Measurements from ENCODE around the gene CDH3.
"Not testable (repeated sequence)": the region's sequence is repeated elsewhere in the genome, so short reads cannot be mapped to it uniquely, and the experiment has no call there.

CDH3 gene

DNA sequence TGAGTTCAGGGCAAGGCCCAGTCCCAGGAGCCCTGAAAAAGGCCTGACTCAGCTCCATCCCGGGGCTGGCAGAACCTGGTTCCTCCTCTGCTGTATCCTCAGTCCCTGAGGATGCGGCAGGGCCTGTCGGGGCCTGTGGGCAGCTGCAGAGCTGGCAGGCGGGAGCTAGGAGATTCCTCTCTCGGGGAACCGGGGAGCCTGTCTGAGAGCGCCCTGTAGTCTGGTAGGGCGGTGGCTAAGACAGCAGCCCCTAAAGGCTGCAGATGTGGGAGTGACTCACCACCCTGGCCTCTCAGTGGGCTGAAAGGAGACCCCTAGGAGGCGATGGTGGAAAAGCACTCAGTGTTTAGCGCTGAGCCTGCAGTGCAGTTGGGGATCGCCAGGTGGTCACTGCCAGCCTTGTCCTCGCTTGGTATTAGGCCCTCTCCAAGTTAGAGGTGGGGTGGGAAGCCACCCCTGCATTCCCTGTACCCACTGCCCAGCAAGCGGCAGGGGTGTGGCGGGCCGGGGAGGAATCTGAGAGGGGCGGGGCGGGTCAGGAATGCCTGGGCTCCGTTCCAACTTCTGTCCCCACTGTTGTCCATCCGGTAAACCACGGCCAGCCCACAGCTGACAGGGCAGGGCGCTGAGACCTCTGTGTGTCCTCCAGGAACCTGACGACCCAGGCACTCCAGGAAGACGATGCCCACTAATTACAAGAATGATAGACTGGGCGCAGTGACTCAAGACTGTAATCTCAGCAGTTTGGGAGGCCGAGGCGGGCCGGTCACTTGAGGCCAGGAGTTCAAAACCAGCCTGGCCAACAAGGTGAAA is 62.4 kb downstream of the CDH3 start:
- peak; percentile 28 for DNase-seq

DNA sequence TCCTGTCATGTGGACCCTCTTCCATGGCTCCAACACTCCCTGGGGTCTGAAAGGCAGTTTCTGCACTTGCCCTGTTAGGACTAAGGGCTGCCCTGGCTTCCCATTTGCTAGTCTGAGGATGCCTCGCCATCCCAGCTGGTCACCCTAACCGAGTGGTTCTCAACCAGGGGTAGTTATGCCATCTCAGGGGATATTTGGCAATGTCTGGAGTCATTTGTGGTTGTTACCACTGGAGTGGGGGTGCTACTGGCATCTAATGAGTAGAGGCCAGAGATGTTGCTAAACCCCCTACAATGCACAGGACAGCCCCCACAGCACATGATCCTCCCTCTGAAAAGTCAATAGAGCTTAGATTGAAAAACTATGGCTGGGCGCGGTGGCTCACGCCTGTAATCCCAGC is 65.1 kb downstream of the CDH3 start:
- no peak for DNase-seq

DNA sequence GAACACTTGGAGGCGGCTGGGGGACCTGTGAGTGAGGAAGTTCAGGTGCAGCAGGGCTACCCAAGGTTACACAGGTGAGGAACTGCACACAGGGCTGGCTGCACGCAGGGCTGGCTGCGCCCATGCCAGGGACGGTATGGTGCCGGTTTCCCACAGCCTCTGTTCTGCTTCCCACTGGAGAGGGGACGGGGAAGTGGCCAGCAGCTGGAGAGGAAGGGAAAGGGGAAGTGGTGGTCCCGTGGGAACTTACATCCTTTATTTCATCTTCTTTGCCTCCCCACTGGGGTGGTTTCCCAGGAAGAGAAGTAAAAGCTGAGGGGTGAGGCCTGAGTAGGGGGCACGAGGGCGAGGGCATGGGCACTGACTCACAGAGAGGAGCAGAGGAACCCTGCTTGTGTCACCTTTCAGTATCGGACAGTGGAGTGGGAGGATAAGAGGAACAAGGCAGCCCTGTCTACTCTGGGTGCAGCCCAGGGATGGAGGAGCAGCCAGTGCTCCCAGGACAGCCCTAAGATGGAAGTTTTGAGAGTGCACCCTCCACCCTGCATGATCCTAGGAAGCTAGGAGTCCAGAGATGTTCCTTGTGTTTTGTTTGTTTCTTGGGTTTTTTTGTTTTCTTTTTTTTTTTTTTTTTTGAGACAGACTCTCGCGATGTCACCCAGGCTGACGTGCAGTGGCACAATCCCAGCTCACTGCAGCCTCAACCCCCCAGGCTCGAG is 66.5 kb downstream of the CDH3 start:
- no peak for DNase-seq

DNA sequence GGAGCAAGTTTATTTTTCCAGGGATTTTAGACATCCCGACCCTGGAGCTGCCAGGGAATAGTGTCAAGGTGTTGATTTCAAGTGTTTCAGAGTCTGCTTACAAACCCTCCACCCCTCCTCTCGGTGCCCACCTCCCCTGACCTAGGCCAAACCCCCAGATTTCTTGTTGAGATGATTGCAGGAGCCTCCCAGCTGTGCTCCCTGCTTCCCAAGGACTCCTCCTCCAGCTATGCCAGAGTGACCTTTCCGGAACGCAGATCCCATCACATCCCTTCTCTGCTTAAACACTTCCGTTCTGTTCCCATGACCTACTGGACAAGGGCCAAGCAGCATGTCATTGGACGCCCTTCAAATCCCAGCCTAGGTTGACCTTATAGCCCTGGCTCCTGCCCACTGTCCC is 68.3 kb downstream of the CDH3 start:
- no peak for DNase-seq

DNA sequence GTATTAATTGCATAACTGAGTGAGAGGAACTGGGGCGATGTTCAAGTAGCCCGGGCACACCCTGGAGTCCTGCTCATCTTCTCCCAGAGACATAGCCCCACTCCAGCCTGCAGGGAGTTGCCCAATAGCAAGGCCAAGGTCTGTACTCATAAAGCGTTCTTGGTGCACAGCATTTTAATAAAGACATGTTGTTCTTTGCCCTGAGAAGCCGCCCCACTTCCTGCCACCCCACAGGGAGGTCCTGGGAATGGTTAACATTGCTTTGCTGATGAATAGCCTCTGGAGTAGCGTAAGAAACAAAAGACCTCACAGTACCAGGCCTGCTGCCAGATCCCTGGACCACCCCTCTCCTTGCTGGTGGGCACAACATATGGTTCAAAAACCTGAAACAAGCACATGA is 70.4 kb downstream of the CDH3 start:
- DNase-seq = no peak

DNA sequence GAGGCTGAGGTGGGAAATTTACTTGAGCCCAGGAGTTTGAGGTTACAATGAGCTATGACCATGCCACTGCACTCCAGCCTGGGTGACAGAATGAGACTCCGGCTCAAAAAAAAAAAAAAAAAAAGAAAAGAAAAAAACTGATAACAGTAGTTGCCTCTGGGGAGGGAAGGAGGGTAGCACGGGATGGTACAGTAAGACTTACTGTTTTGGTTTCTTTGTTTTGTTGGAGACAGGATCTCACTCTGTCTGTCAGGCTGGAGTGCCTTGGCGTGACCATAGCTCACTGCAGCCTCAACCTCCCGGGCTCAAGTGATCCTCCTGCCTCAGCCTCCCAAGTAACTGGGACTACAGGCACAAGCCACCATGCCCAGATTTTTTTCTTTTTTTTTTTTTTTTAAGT is 71.4 kb downstream of the CDH3 start:
- not testable (repeated sequence) for DNase-seq

DNA sequence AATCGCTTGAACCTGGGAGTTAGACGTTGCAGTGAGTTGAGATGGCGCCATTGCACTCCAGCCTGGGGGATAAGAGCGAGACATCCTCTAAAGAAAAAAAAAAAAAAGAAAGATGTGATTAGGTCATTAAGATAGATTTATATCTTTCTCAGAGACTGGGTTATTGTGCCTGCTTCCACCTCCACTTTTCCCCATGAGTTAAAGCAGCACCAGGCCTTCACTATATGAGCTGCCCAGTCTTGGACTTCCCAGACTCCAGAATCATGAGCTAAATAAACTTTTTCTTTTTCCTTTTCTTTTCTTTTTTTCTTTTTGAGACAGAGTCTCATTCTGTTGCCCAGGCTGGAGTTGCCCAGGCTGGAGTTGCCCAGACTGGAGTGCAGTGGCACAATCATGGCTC is 72.6 kb downstream of the CDH3 start:
- no peak for DNase-seq

DNA sequence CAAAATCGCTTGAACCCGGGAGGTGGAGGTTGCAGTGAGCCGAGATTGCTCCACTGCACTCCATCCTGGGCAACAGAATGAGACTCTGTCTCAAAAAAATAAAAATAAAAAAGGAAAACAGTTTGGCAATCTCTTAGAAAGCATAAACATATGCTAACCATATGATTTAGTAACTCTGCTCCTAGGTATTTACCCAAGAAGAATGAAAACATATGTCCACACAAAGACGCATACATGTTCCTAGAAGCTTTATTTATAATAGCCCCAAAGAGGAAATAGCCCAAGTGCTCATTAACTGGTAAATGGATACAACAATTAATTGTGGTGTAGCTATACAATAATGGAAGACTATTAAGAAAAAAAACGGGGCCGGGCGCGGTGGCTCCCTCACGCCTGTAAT is 73.5 kb downstream of the CDH3 start:
- DNase-seq = no peak

DNA sequence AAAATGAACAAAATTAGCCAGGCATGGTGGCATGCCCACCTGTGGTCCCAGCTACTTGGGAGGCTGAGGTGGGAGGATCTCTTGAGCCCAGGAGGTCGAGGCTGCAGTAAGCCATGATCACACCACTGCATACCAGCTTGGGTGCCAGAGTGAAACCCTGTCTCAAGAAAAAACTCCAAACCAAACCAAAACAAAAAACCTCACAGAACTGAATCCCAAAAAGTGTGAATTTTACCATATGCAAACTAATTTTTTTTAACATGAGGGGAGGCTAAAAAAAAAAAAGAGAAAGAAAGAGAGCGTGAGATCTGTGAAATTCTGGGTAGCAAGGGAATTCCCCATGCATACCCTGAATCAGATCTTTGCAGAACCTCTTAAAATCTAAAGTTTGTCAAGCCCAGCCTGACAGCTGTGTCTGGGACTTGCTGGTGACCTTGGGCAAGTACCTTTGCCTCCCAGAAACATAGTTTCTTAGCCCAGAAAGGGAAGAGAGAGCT is 74.9 kb downstream of the CDH3 start:
- no peak for DNase-seq

DNA sequence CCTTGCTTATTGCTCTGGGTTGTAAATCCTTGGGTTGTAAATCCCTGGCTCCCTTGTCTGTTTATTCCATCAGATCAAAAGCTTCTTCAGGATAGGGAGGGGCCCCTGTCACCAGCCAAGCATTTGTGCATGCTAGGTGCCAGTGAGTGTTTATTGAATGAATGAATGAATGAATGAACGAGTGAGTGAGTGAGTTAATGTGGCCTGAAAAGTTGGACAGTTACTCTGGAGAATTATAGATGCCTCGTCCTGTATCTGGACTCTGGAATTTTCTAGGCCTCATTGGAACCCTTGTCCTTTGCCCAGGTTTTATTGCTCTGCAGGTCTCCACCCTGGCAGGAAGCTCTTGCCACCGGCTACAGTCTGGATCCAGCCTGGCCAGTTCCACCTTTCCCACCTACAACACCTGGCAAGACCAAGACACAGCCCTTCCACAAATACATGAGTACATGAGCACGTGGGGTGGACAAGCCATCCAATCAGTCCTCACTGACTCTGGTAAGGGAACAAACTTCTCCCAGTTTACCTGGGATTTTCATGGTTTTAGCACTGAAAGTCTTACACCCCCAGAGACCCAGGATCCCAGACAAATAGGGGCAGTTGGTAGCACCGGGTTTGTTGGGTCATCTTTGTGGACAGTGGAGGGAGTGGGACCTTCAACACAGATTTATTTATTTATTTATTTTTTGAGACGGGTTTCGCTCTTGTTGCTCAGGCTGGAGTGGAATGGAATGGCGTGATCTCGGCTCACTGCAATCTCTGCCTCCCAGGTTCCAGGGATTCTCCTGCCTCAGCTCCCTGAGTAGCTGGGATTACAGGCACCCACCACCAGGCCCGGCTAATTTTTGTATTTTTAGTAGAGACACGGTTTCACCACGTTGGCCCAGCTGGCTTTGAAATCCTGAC is 77.3 kb downstream of the CDH3 start:
- DNase-seq = peak; percentile 47

DNA sequence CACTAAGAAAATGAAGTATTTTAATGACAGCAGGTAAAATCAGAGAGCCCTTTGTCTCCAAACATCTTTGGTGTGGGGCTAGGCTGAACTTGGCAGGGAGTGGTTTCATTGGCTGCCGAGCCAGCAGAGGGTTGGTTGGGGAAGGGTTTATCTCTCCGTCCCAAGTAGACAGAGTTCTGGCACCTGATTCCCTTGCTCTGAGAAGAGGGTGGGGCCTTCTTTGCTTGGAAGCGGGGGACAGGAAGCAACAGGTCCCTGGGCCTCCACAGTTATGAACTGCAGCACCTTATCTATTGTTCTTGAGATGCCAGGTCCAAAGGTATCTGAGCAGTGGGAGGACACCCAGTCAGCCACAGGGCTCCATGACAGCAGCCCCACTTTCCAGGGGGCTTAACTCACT is 79.7 kb downstream of the CDH3 start:
- DNase-seq = no peak

DNA sequence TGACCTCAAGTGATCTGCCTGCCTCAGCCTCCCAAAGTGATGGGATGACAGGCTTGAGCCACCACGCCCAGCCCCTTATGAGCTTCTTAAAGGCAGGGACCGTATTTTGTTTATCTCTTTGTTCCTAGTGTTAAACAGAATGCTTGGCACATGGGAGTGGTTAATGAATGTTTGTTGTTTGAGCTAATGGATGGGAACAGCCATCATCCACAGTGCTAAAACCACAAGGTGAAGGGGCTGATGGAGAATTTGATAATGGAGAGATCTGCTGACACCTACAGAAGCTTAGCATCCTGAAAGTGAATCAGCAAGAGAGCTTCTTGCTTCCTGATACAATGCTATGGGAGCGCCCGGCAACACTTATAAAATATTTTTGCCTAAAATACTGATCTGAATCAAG is 83.4 kb downstream of the CDH3 start:
- DNase-seq = no peak

DNA sequence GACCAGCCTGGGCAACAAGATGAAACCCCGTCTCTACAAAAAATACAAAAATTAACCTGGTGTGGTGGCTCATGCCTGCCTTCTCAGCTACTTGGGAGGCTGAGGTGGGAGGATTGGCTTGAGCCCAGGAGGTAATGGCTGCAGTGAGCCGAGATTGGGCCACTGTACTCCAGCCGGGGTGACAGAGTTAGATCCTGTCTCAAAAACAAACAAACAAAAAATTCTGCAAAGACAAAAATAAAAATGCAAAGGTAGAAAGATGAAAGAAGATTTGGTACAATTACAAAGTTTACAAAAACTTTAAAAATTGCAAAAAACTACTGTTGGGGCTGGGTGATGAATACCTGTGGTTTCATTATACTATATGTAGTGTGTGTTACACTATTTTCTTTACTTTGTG is 86.5 kb downstream of the CDH3 start:
- no peak for DNase-seq

DNA sequence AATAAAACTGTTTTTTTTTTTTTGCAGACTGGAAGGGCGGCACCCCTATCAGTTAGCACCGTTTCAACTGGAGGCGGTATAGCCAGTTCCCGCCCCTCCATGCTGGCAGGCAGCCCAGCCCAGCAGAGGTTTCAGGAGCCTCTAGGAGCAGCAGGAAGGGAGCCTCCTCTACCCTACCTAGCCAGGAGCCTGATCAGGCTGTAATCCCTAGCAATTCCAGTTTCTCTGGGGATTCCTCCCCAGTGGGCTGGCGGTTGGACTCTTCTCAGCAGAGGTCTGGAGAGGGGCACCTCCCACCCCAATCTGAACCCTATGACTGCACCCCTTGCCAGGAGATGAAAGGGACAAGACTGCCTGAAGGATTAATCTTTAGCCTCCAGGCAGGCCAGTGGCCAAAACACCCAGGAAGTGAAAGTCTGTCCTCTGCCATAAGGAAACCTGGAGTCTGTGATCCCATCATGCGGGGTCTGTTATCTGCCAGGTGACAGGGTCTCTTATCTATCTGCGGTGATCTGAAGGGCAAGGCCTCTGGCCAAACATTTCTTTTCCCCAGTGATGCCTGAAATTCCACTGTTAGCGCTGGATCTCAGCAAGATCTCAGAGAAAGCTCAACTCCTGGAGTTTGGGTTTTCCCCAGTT is 87.1 kb downstream of the CDH3 start:
- peak; percentile 8 for DNase-seq

DNA sequence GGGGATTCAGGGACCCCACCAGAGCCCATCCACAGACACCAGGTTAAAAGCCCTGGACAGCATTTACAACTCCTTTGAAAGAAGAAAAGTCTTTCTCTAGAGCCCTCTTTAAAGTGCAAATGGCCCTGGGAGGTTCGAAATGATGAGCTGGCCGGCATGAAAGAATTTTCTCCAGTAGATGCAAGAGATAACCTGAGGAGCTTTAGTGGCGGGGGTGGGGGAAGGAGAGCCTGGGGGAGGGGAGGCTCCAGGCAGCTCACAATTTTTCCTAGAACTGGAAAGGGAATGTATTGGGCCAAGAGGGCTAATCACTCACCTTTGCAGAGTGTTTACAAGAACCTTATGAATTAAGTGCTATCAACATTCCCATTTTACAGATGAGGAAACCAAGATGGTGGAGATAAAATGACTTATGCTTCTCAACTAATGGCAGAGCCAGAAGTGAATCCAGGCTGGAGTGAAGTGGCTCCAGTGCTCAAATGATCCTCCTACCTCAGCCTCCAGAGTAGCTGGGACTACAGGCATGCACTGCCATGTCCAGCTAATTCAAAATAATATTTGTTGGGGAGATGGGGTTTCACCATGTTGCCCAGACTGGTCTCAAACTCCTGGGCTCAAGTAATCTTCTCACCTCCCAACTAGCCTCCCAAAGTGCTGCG is 87.8 kb downstream of the CDH3 start:
- no peak for DNase-seq

DNA sequence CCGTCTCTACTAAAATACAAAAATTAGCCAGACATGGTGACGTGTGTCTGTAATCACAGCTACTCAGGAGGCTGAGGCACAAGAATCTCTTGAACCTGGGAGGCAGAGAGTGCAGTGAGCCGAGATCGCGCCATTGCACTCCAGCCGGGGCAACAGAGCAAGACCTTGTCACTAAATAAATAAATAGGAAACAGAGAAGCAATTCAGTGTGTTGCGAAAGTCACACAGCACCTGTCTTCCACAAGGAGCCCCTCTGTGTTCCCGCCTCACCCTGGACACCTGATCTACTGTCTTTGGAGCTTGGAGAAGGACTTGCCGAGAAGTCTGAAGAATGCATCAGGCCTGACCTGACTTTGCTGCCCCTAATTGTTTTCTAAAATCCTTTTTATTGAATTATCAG is 88.5 kb downstream of the CDH3 start:
- DNase-seq = no peak

DNA sequence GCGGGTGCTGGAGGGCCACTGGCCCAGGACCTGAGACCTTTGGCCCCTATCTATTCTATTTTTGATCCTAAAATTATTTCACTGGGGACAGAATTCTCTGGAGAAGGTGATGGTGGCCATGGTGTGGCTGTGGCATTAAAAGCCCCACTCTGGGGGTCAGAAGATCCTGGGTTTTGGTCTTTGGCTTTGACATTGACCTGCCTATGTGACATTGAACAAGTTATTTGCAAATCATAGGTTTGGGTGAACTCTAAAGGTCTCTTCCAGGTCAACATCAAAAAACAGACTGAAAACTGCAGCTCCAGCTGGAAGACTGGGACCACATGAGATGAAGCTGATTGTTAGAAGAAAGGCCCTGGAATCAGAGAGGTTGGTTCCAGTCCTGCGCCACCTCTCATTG is 89.7 kb downstream of the CDH3 start:
- DNase-seq = no peak

DNA sequence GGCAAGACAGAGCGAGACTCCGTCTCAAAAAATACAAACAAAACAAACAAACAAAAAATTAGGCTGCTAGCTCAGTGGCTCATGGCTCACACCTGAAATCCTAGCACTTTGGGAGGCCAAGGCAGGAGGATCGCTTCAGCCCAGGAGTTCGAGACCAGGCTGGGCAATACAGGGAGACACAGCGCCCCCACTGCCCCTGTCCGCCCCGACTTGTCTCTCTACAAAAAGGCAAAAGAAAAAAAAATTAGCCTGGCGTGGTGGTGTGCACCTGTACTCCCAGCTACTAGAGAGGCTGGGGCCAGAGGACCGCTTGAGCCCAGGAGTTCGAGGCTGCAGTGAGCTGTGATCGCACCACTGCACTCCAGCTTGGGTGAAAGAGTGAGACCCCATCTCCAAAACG is 91.5 kb downstream of the CDH3 start:
- no peak for DNase-seq

DNA sequence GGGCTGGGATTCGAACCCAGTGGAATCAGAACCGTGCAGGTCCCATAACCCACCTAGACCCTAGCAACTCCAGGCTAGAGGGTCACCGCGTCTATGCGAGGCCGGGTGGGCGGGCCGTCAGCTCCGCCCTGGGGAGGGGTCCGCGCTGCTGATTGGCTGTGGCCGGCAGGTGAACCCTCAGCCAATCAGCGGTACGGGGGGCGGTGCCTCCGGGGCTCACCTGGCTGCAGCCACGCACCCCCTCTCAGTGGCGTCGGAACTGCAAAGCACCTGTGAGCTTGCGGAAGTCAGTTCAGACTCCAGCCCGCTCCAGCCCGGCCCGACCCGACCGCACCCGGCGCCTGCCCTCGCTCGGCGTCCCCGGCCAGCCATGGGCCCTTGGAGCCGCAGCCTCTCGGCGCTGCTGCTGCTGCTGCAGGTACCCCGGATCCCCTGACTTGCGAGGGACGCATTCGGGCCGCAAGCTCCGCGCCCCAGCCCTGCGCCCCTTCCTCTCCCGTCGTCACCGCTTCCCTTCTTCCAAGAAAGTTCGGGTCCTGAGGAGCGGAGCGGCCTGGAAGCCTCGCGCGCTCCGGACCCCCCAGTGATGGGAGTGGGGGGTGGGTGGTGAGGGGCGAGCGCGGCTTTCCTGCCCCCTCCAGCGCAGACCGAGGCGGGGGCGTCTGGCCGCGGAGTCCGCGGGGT is 92.1 kb downstream of the CDH3 start, which contains the start of gene CDH1:
Gene CDH1 (plus strand): TSS at position 247 of the 684 bp plus-strand sequence. CDS start 124 bp downstream, at position 371.
- DNase-seq = no peak

DNA sequence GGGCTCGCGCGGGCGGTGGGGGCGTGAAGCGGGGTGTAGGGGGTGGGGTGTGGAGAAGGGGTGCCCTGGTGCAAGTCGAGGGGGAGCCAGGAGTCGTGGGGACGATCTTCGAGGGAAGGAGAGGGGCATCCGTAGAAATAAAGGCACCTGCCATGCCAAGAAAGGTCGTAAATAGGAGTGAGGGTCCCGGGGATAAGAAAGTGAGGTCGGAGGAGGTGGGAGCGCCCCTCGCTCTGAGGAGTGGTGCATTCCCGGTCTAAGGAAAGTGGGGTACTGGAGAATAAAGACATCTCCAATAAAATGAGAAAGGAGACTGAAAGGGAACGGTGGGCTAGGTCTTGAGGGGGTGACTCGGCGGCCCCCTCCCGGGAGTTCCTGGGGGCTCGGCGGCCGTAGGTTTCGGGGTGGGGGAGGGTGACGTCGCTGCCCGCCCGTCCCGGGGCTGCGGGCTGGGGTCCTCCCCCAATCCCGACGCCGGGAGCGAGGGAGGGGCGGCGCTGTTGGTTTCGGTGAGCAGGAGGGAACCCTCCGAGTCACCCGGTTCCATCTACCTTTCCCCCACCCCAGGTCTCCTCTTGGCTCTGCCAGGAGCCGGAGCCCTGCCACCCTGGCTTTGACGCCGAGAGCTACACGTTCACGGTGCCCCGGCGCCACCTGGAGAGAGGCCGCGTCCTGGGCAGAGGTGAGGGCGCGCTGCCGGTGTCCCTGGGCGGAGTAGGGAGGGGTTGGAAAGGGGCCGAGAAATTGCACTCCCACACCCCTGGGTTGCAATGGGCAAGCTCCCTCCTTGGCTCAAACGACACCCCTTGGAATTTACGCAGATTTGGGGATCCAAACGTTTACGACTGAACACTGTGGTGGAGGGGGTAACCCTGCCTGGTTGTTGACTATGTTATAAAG is 92.9 kb downstream of the CDH3 start:
- DNase-seq = no peak

Measured in NCI-H82 (cell line).